HEK293 (cell line): Measurements from ENCODE around the gene PLCB1.

Experiments
- CTCF ChIA-PET: fragments of 350-600 bp; formaldehyde crosslinking; extraction: SDS; loops from one replicate; lab custom pipeline; 2021; ENCODE audit warnings: antibody characterized with exemption; lab: Yijun Ruan, JAX
- POLR2A ChIA-PET: fragments of 300-600 bp; formaldehyde crosslinking; extraction: SDS; loops from one replicate; lab custom pipeline; 2020; ENCODE audit warnings: antibody characterized with exemption, inconsistent platforms; lab: Yijun Ruan, JAX
- H3K27ac ChIP-seq: fragments of 200-500 bp; sonication (Bioruptor generic); 2 replicates; pipeline ENCODE4 v1.5.1; 2014; ENCODE audit warnings: low read depth, low read length, control low read depth, inconsistent platforms; ENCODE audit errors: extremely low read depth
- H3K36me3 ChIP-seq, 2 experiments: fragments of 200-500 bp in 1 of 2; sonication (Bioruptor generic) in 1 of 2; 1 replicate in 1 of 2; 2 replicates in 1 of 2; pipeline ENCODE4 v1.5.1; 2014 to 2017; ENCODE audit warnings: inconsistent platforms in 2 of 2, low read length in 2 of 2; ENCODE audit not compliant: control insufficient read depth in 2 of 2, insufficient read depth in 1 of 2
- H3K4me1 ChIP-seq: fragments of 200-500 bp; sonication (Bioruptor generic); 2 replicates; pipeline ENCODE4 v1.5.1; 2014; ENCODE audit warnings: mild to moderate bottlenecking, low read length, inconsistent platforms; ENCODE audit not compliant: control insufficient read depth, insufficient read depth
- H3K4me3 ChIP-seq: 2 replicates; pipeline ENCODE4 v1.5.1; 2011; ENCODE audit warnings: low read depth, mild to moderate bottlenecking, control low read depth, low read length, moderate library complexity
- H3K9me3 ChIP-seq: fragments of 200-500 bp; sonication (Bioruptor generic); 2 replicates; pipeline ENCODE4 v1.5.1; 2014; ENCODE audit warnings: low read depth, low read length, inconsistent platforms; ENCODE audit not compliant: control insufficient read depth, insufficient read depth
- EGR2 ChIP-seq: fragments of 450-650 bp; formaldehyde crosslinking; IDR thresholded peaks from 2 replicates; pipeline ENCODE4 v1.5.1; 2016; ENCODE audit warnings: low read depth, missing biosample characterization, missing genetic modification characterization
- GLI2 ChIP-seq: fragments of 450-650 bp; formaldehyde crosslinking; IDR thresholded peaks from 2 replicates; pipeline ENCODE4; 2017; ENCODE audit warnings: missing biosample characterization, missing genetic modification characterization, low read depth, borderline replicate concordance
- HOXA7 ChIP-seq: sonication (generic); formaldehyde crosslinking; IDR thresholded peaks from 2 replicates; pipeline ENCODE4 v1.8.1; 2022; ENCODE audit warnings: missing genetic modification reagents, borderline replicate concordance
- HOXC10 ChIP-seq: sonication (generic); formaldehyde crosslinking; IDR thresholded peaks from 2 replicates; pipeline ENCODE4 v1.8.1; 2023; ENCODE audit warnings: mild to moderate bottlenecking, missing genetic modification reagents
- YY2 ChIP-seq: fragments of 450-650 bp; formaldehyde crosslinking; IDR thresholded peaks from 2 replicates; pipeline ENCODE4 v1.5.1; 2016; ENCODE audit warnings: missing biosample characterization, missing genetic modification characterization
- ZBTB20 ChIP-seq: fragments of 450-650 bp; formaldehyde crosslinking; IDR thresholded peaks from 2 replicates; pipeline ENCODE4 v1.5.1; 2016; ENCODE audit warnings: missing biosample characterization, missing genetic modification characterization
- ZEB2 ChIP-seq: fragments of 450-650 bp; formaldehyde crosslinking; IDR thresholded peaks from 2 replicates; pipeline ENCODE4 v1.5.1; 2016; ENCODE audit warnings: missing biosample characterization, missing genetic modification characterization
- ZNF121 ChIP-seq: fragments of 450-650 bp; formaldehyde crosslinking; IDR thresholded peaks from 2 replicates; pipeline ENCODE4 v1.5.1; 2016; ENCODE audit warnings: missing biosample characterization, missing genetic modification characterization
- ZNF138 ChIP-seq: fragments of 450-650 bp; formaldehyde crosslinking; IDR thresholded peaks from 2 replicates; pipeline ENCODE4 v1.5.1; 2016; ENCODE audit warnings: missing biosample characterization, missing genetic modification characterization, borderline replicate concordance
- ZNF211 ChIP-seq: fragments of 450-650 bp; formaldehyde crosslinking; IDR thresholded peaks from 2 replicates; pipeline ENCODE4 v1.5.1; 2016; ENCODE audit warnings: low read depth, missing biosample characterization, missing genetic modification characterization
- ZNF221 ChIP-seq: fragments of 450-650 bp; formaldehyde crosslinking; IDR thresholded peaks from 2 replicates; pipeline ENCODE4 v1.5.1; 2017; ENCODE audit warnings: missing biosample characterization, missing genetic modification characterization, borderline replicate concordance
- ZNF335 ChIP-seq: fragments of 450-650 bp; formaldehyde crosslinking; conservative IDR thresholded peaks from 2 replicates; pipeline ENCODE4 v1.5.1; 2016; ENCODE audit warnings: missing biosample characterization, missing genetic modification characterization
- ZNF350 ChIP-seq: fragments of 450-650 bp; formaldehyde crosslinking; IDR thresholded peaks from 2 replicates; pipeline ENCODE4 v1.5.0; 2017; ENCODE audit warnings: missing biosample characterization, mild to moderate bottlenecking, missing genetic modification characterization
- ZNF394 ChIP-seq: fragments of 450-650 bp; formaldehyde crosslinking; IDR thresholded peaks from 2 replicates; pipeline ENCODE4 v1.5.1; 2016; ENCODE audit warnings: missing biosample characterization, missing genetic modification characterization, mild to moderate bottlenecking, moderate library complexity, borderline replicate concordance
- ZNF433 ChIP-seq: fragments of 450-650 bp; formaldehyde crosslinking; IDR thresholded peaks from 2 replicates; pipeline ENCODE4 v1.5.1; 2016; ENCODE audit warnings: missing biosample characterization, missing genetic modification characterization, low read depth
- ZNF473 ChIP-seq: fragments of 450-650 bp; formaldehyde crosslinking; IDR thresholded peaks from 2 replicates; pipeline ENCODE4 v1.5.1; 2017; ENCODE audit warnings: missing biosample characterization, missing genetic modification characterization
- ZNF555 ChIP-seq: fragments of 450-650 bp; formaldehyde crosslinking; conservative IDR thresholded peaks from 2 replicates; pipeline ENCODE4 v1.5.1; 2017; ENCODE audit warnings: missing biosample characterization, mild to moderate bottlenecking, missing genetic modification characterization, inconsistent platforms
- ZNF585B ChIP-seq: fragments of 450-650 bp; formaldehyde crosslinking; IDR thresholded peaks from 2 replicates; pipeline ENCODE4 v1.5.1; 2016; ENCODE audit warnings: missing biosample characterization, missing genetic modification characterization
- ZNF610 ChIP-seq: fragments of 450-650 bp; formaldehyde crosslinking; IDR thresholded peaks from 2 replicates; pipeline ENCODE4 v1.5.1; 2016; ENCODE audit warnings: missing biosample characterization, missing genetic modification characterization, borderline replicate concordance
- ZNF623 ChIP-seq: fragments of 450-650 bp; formaldehyde crosslinking; IDR thresholded peaks from 2 replicates; pipeline ENCODE4 v1.5.1; 2016; ENCODE audit warnings: missing biosample characterization, missing genetic modification characterization
- ZNF654 ChIP-seq: fragments of 450-650 bp; formaldehyde crosslinking; IDR thresholded peaks from 2 replicates; pipeline ENCODE4 v1.5.1; 2016; ENCODE audit warnings: low read depth, missing biosample characterization, missing genetic modification characterization
- TF ChIP-seq, protein P1 (sequence below): fragments of 450-650 bp; formaldehyde crosslinking; IDR thresholded peaks from 2 replicates; pipeline ENCODE4 v1.5.1; 2017; ENCODE audit warnings: missing biosample characterization, missing genetic modification characterization
- TF ChIP-seq, protein P2 (sequence below): fragments of 450-650 bp; formaldehyde crosslinking; IDR thresholded peaks from 2 replicates; pipeline ENCODE4 v1.5.1; 2016; ENCODE audit warnings: missing biosample characterization, missing genetic modification characterization
- TF ChIP-seq, protein P3 (sequence below): fragments of 450-650 bp; formaldehyde crosslinking; IDR thresholded peaks from 2 replicates; pipeline ENCODE4 v1.5.1; 2016; ENCODE audit warnings: missing biosample characterization, missing genetic modification characterization
- TF ChIP-seq, protein P4 (sequence below): fragments of 450-650 bp; formaldehyde crosslinking; IDR thresholded peaks from 2 replicates; pipeline ENCODE4 v1.5.0; 2017; ENCODE audit warnings: missing biosample characterization, missing genetic modification characterization, borderline replicate concordance

Gene PLCB1

DNA sequence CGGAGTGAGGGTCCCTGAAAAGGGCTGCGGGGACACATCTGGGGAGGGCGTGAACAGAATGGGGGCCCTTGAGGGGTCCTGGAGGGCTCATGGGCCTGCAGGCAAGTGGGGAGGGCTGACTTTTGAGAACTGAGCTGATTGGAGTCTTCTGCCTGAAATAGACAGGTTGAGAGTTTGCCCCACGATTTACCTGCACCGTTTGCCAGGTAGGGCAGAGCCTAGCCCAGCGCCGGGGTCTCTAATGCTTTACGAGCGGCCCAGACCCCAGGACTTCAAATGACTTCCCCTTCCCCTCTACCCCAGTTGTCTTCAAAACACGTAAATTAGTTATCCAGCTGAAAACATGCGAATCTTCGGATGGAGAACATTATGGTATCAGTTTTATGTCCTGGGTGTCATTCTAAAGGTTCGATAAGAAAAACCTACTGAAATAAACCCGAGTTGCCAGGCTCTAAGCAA lies 1.3 kb downstream of the PLCB1 start (continued):
- TF ChIP-seq YY2 (tag by site-specific recombination) = no peak
- no peak for TF ChIP-seq ZNF138 (tag by site-specific recombination)
- no peak for TF ChIP-seq ZNF211 (tag by site-specific recombination)
- no peak for TF ChIP-seq ZNF610 (tag by site-specific recombination)

DNA sequence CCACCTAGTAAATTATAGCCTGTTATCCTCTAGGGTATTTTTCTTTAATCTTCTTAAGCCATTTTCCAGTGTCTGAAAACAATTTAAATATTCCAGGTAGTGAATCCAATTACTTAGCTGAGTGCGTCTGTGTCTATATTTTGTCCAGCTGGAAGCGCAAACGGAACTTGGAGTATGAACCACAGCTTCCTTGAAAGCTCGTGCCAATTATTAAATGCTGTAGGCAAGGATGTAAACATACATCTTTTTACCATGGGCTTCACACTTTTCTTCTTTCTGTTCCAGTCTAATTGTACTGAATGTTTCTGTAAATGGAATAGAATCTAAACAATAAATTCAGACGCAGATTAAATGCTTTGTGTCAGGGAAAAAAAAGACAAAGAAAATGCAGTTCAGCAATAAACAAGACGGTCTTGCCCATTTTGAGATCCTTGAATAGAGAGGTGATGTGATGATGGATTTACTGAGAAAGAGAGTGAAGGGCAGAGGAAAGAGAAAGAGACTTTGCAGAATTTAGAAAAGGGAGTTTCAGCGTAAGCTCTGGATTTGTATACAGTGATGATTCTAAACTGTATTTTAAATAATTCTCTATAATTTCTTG lies 1.9 kb downstream of the PLCB1 start:
- H3K9me3 ChIP-seq = no peaks in the 10 kb centered on the region
- POLR2A ChIA-PET = interaction anchor here (0.6 kb wide), 1 partner anchor 506 kb away, joined by 3 read pairs; no protein-coding TSS in a partner anchor
- TF ChIP-seq, protein P1, sequence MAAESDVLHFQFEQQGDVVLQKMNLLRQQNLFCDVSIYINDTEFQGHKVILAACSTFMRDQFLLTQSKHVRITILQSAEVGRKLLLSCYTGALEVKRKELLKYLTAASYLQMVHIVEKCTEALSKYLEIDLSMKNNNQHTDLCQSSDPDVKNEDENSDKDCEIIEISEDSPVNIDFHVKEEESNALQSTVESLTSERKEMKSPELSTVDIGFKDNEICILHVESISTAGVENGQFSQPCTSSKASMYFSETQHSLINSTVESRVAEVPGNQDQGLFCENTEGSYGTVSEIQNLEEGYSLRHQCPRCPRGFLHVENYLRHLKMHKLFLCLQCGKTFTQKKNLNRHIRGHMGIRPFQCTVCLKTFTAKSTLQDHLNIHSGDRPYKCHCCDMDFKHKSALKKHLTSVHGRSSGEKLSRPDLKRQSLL (tag by site-specific recombination) = no peak
- TF ChIP-seq ZNF473 (tag by site-specific recombination) (no peak), HOXA7 (no peak), ZNF335 (tag by site-specific recombination) (no peak)

DNA sequence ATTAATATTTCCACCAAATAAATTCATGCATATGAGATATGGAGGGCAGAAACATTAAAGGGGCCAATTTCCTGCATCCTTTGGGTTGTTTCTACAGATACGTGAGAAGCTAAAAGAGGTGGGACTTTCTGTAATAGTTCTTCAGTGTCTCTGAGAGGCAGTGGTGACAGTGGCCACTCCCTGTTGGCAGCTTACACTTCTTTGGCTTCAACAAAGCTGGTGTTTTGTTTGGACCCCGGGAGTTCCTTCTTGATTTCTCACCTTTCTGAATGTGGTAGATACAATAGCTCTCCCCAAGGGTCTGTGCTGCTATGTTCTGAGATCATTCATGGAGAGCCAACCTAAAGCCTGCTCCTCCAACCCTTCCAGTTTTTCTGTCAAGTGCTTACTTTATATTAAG lies 7.8 kb downstream of the PLCB1 start:
- H3K9me3 ChIP-seq = no peaks in the 10 kb centered on the region
- no peak overlapping the region for H3K4me3 ChIP-seq
- no peak overlapping the region for H3K27ac ChIP-seq
- TF ChIP-seq ZNF585B (tag by site-specific recombination) = no peak
- TF ChIP-seq ZNF350 (tag by site-specific recombination) = no peak
- no peak for TF ChIP-seq ZNF221 (tag by site-specific recombination)
- no peak for TF ChIP-seq ZBTB20 (tag by site-specific recombination)
- TF ChIP-seq ZNF433 (tag by site-specific recombination) = no peak
- TF ChIP-seq ZNF623 = no peak
- no peak for TF ChIP-seq ZNF121 (tag by site-specific recombination)
- TF ChIP-seq ZEB2 = no peak
- TF ChIP-seq, protein P2, sequence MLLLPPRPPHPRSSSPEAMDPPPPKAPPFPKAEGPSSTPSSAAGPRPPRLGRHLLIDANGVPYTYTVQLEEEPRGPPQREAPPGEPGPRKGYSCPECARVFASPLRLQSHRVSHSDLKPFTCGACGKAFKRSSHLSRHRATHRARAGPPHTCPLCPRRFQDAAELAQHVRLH (tag by site-specific recombination) = no peak
- TF ChIP-seq GLI2 (tag by site-specific recombination) = no peak
- no peak for TF ChIP-seq ZNF394
- no peak for TF ChIP-seq HOXC10 (CRISPR knock-in tag)
- TF ChIP-seq, protein P3, sequence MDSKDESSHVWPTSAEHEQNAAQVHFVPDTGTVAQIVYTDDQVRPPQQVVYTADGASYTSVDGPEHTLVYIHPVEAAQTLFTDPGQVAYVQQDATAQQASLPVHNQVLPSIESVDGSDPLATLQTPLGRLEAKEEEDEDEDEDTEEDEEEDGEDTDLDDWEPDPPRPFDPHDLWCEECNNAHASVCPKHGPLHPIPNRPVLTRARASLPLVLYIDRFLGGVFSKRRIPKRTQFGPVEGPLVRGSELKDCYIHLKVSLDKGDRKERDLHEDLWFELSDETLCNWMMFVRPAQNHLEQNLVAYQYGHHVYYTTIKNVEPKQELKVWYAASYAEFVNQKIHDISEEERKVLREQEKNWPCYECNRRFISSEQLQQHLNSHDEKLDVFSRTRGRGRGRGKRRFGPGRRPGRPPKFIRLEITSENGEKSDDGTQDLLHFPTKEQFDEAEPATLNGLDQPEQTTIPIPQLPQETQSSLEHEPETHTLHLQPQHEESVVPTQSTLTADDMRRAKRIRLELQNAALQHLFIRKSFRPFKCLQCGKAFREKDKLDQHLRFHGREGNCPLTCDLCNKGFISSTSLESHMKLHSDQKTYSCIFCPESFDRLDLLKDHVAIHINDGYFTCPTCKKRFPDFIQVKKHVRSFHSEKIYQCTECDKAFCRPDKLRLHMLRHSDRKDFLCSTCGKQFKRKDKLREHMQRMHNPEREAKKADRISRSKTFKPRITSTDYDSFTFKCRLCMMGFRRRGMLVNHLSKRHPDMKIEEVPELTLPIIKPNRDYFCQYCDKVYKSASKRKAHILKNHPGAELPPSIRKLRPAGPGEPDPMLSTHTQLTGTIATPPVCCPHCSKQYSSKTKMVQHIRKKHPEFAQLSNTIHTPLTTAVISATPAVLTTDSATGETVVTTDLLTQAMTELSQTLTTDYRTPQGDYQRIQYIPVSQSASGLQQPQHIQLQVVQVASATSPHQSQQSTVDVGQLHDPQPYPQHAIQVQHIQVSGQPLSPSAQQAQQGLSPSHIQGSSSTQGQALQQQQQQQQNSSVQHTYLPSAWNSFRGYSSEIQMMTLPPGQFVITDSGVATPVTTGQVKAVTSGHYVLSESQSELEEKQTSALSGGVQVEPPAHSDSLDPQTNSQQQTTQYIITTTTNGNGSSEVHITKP (tag by site-specific recombination) = no peak
- TF ChIP-seq, protein P4, sequence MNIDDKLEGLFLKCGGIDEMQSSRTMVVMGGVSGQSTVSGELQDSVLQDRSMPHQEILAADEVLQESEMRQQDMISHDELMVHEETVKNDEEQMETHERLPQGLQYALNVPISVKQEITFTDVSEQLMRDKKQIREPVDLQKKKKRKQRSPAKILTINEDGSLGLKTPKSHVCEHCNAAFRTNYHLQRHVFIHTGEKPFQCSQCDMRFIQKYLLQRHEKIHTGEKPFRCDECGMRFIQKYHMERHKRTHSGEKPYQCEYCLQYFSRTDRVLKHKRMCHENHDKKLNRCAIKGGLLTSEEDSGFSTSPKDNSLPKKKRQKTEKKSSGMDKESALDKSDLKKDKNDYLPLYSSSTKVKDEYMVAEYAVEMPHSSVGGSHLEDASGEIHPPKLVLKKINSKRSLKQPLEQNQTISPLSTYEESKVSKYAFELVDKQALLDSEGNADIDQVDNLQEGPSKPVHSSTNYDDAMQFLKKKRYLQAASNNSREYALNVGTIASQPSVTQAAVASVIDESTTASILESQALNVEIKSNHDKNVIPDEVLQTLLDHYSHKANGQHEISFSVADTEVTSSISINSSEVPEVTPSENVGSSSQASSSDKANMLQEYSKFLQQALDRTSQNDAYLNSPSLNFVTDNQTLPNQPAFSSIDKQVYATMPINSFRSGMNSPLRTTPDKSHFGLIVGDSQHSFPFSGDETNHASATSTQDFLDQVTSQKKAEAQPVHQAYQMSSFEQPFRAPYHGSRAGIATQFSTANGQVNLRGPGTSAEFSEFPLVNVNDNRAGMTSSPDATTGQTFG (tag by site-specific recombination) = no peak
- no peak for TF ChIP-seq EGR2 (tag by site-specific recombination)
- TF ChIP-seq ZNF555 (tag by site-specific recombination) = no peak
- TF ChIP-seq ZNF654 (tag by site-specific recombination) = no peak
- TF ChIP-seq, all 188 proteins: peak for 0
- peaks cover 3% of the 10 kb centered on the region; the same call in 1 of the 2 replicates for H3K4me1 ChIP-seq
- POLR2A ChIA-PET = no interaction called here
- CTCF ChIA-PET = interaction anchor here (0.9 to 1.5 kb wide), 2 partner anchors 97 to 111 kb away, joined by 3 to 6 read pairs; no protein-coding TSS in a partner anchor
- no peaks in the 10 kb centered on the region; a peak in 1 of 3 replicates for H3K36me3 ChIP-seq

More for the DNA sequence above, 1.9 kb downstream of the PLCB1 start:
- no peak overlapping the region for H3K4me3 ChIP-seq
- peaks cover 3% of the 10 kb centered on the region; the same call in 1 of the 2 replicates for H3K4me1 ChIP-seq
- CTCF ChIA-PET = interaction anchor here (0.6 to 9.9 kb wide), 4 partner anchors 188 to 1235 kb away, joined by 3 to 58 read pairs (median 3); no protein-coding TSS in a partner anchor
- no peak overlapping the region for H3K27ac ChIP-seq
- H3K36me3 ChIP-seq = no peaks in the 10 kb centered on the region; a peak in 1 of 3 replicates
